Fibroblast of lung (primary cell): ENCODE results near the gene ETS1.

Experiments used
- CTCF ChIP-seq, 2 donors: IDR thresholded peaks in 1 of 2; conservative IDR thresholded peaks in 1 of 2; 1 replicate in 1 of 2; 2 replicates in 1 of 2; pipeline ENCODE4 v1.5.1; 2011 to 2012; ENCODE audit warnings: low read length in 2 of 2, control low read depth in 1 of 2, inconsistent platforms in 1 of 2, low read depth in 1 of 2, mild to moderate bottlenecking in 1 of 2
- EZH2 ChIP-seq: IDR thresholded peaks from 2 replicates; pipeline ENCODE4 v1.5.1; 2012; ENCODE audit warnings: low read length, control low read depth, mild to moderate bottlenecking; ENCODE audit errors: missing control alignments

GRCh38 chr11:128535468-128536457, 51.6 kb downstream of the ETS1 start:
- no peak for TF ChIP-seq CTCF (conservative IDR thresholded peaks at IDR 0.05 in 1 of 2, IDR thresholded peaks at IDR 0.05 in 1 of 2; ENCODE audit: low read depth in 1 of 2, low read length in 2 of 2)
- no peak for TF ChIP-seq EZH2
